Measurements from ENCODE around the gene FAT4.

Gene FAT4

GRCh38 chr4:125277790-125278189, 37.0 kb upstream of the FAT4 start:
- TF ChIP-seq CTCF (IDR thresholded peaks at IDR 0.05) = no peak
- no peak overlapping the region for H3K27ac ChIP-seq

GRCh38 chr4:125280892-125281403, 33.8 kb upstream of the FAT4 start:
- TF ChIP-seq CTCF (IDR thresholded peaks at IDR 0.05) = no peak
- TF ChIP-seq ZFX (IDR thresholded peaks at IDR 0.05; ENCODE audit: borderline replicate concordance) = no peak
- H3K27ac ChIP-seq = no peak overlapping the region

DNA sequence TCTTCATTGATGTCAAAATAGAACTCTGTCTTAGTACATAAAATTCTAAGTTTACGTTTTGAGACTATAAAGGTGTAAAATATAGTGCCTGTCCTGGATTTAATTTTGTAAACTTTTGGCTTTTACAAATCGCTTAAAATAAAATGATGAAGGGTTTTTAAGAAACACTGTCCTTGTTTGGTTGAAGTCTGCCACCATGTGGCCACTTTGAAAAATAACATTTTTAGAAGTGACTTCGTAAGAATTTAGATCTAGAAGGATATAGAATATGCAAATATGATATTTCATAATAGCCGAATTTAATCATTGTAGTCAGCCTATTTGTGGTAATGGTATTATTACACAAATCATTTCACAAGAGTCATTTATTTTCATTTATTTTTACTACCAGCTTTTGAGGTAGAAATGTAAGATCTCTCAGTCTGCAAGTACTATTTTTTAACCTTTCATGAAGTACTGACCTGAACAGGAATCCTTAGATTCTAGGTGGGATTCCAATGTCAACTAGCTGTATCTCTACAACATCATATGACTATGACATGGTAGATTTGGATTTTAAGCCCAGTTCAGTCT, 31.0 kb upstream of the FAT4 start:
- no peak overlapping the region for H3K27ac ChIP-seq

DNA sequence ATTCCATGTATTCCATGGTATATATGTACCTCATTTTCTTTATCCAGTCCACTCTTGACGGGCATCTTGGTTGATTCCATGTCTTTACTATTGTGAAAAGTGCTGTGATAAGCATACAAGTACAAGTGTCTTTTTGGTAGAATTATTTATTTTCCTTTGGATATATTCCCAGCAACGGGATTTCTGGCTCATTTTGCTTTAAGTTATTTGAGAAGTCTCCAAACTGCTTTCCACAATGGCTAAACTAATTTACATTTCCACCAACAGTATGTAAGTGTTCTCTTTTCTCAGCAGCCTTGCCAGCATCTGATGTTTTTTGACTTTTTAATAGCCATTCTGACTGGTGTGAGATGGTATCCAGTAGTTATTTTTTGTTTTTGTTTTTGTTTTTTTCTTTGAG, 17.6 kb upstream of the FAT4 start:
- TF ChIP-seq ZFX (IDR thresholded peaks at IDR 0.05; ENCODE audit: borderline replicate concordance) (no peak), CTCF (IDR thresholded peaks at IDR 0.05) (no peak)
- no peak overlapping the region for H3K27ac ChIP-seq

More for the DNA sequence above, 31.0 kb upstream of the FAT4 start:
- TF ChIP-seq ZFX (IDR thresholded peaks at IDR 0.05; ENCODE audit: borderline replicate concordance) = no peak
- peak; percentile 75 for TF ChIP-seq CTCF (IDR thresholded peaks at IDR 0.05)

- no peak for TF ChIP-seq CTCF (IDR thresholded peaks at IDR 0.05)
- no peak overlapping the region for H3K27ac ChIP-seq
Observed at GRCh38 chr4:125303058-125303457, 11.7 kb upstream of the FAT4 start.

- TF ChIP-seq CTCF (IDR thresholded peaks at IDR 0.05) = no peak
- no peak overlapping the region for H3K27ac ChIP-seq
Observed at GRCh38 chr4:125303821-125304220, 10.9 kb upstream of the FAT4 start.

- H3K27ac ChIP-seq = no peak overlapping the region
- TF ChIP-seq CTCF (IDR thresholded peaks at IDR 0.05) = no peak
- no peak for TF ChIP-seq ZFX (IDR thresholded peaks at IDR 0.05; ENCODE audit: borderline replicate concordance)
Observed at GRCh38 chr4:125306112-125306511, 8.6 kb upstream of the FAT4 start.
